ENCODE results near the gene MYT1. TPM values are rescaled to one million over a fixed set of nuclear protein-coding genes. Genes with fewer than 3 reads are reported as not detected.

MYT1 gene
- total RNA-seq, 1 donor from 2014 or later, result not detected

DNA sequence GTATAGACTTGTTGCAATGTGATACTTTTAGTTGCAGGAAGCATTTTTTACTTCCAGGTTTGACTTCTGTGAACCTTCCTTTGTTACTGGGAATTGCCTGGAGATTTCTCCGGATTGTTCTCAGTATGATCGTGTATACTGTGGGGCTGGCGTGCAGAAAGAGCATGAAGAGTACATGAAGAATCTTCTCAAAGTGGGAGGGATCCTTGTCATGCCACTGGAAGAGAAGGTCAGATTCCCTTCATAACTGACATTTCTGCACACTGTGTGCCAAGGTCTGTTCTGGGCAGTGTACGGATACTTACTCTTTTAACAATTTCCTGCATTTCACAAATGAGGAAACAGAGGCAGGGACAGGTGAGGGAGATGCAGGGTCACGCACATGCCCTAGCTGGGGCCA, 100.9 kb downstream of the MYT1 start:
- Histone ChIP-seq H3K27ac (no peak overlapping the region), H3K36me3 (peaks cover 0 to 23% of the 10 kb centered on the region in 2 donors), H3K9me3 (no peaks in the 10 kb centered on the region), H3K4me1 (peaks cover 0 to 9% of the 10 kb centered on the region in 2 donors), H3K4me3 (no peak overlapping the region), H3K27me3 (no peaks in the 10 kb centered on the region)
- intact Hi-C loops (cut with DNase I), result no loop called here
- TF ChIP-seq, protein P1, sequence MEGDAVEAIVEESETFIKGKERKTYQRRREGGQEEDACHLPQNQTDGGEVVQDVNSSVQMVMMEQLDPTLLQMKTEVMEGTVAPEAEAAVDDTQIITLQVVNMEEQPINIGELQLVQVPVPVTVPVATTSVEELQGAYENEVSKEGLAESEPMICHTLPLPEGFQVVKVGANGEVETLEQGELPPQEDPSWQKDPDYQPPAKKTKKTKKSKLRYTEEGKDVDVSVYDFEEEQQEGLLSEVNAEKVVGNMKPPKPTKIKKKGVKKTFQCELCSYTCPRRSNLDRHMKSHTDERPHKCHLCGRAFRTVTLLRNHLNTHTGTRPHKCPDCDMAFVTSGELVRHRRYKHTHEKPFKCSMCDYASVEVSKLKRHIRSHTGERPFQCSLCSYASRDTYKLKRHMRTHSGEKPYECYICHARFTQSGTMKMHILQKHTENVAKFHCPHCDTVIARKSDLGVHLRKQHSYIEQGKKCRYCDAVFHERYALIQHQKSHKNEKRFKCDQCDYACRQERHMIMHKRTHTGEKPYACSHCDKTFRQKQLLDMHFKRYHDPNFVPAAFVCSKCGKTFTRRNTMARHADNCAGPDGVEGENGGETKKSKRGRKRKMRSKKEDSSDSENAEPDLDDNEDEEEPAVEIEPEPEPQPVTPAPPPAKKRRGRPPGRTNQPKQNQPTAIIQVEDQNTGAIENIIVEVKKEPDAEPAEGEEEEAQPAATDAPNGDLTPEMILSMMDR (IDR thresholded peaks at IDR 0.05), result no peak
- no peak for DNase-seq (ENCODE audit: low spot score in 2 of 2)

DNA sequence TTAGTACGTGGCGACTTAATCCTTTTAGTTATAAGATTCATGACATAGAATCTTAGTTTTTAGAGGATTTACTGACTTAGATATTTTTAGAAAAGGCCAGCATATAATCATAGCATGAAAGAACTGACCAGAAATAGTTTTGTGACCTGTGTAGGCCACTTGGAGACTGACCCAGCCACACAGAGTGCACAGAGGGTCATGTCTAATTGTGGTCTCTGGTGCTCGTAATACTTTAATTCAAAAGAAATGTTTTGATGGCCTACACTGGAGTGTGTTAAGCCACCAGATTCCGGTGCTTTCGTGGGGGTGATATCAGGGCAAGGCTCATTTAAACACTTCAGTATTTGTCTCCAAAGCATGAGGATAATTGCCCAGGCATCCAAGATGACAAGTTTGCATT, 102.7 kb downstream of the MYT1 start:
- no peak for DNase-seq (ENCODE audit: low spot score in 2 of 2)
- TF ChIP-seq, protein P1 (IDR thresholded peaks at IDR 0.05), result no peak
- Histone ChIP-seq H3K36me3 (peaks cover 0 to 30% of the 10 kb centered on the region in 2 donors), H3K27me3 (no peaks in the 10 kb centered on the region), H3K4me1 (no peaks in the 10 kb centered on the region), H3K27ac (no peak overlapping the region), H3K4me3 (no peak overlapping the region), H3K9me3 (no peaks in the 10 kb centered on the region)
- intact Hi-C loops (cut with DNase I), result no loop called here

DNA sequence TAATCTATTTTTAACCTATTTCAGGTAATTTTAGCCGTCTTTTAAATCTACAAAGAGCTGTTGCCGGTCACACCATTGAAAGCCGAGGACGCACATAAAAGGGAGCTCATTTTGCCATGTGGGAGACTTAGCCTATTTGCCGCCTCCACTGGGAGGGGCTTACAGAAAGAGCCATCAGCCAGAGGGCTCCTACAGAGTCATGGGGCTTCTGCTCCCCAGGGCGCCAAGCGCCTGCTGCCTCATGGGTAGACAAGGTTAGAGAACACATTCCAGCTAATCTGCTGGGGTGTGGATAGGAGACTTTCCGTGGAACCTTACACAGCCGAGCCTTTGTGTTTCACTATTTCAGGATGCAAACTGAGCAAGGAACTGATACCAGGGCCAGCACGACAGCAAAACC, 103.9 kb downstream of the MYT1 start:
- TF ChIP-seq, protein P1 (IDR thresholded peaks at IDR 0.05), result no peak
- Histone ChIP-seq H3K9me3 (no peaks in the 10 kb centered on the region), H3K27me3 (no peaks in the 10 kb centered on the region), H3K27ac (no peak overlapping the region), H3K36me3 (peaks cover 5 to 34% of the 10 kb centered on the region in 2 donors), H3K4me1 (no peaks in the 10 kb centered on the region), H3K4me3 (no peak overlapping the region)
- no peak for DNase-seq (ENCODE audit: low spot score in 2 of 2)
- intact Hi-C loops (cut with DNase I), result no loop called here

DNA sequence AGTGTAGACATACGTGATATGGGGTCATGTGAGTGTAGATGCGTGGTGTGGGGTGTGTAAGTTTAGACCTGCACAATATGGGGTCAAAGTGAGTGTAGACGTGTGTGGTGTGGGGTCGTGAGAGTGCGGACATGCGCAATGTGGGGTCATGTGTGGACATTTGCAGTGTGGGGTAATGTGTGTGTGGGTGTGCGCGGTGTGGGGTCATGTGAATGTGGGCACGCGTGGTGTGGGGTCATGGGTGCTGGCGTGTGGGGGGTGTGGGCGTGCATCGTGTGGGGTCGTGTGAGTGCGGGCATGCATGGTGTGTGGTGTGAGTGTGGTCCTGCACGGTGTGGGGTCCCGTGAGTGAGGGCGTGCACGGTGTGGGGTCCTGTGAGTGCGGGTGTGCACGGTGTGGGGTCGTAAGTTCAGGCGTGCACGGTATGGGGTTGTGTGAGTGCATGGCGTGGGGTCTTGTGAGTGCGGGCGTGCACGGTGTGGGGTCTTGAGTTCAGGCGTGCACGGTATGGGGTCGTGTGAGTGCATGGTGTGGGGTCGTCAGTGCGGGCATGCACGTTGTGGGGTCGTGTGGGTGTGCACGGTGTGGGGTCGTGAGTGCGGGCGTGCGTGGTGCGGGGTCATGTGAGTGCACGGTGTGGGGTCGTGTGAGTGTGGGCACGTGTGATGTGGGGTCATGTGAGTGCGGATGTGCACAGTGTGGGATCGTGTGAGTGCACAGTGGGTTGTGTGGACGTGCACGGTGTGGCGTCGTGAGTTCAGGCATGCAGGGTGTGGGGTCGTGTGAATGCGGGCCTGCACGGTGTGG, 105.6 kb downstream of the MYT1 start:
- H3K4me3 ChIP-seq, result no peak overlapping the region
- peaks cover 11 to 41% of the 10 kb centered on the region in 2 donors for H3K36me3 ChIP-seq
- H3K9me3 ChIP-seq, result no peaks in the 10 kb centered on the region
- TF ChIP-seq, protein P1 (IDR thresholded peaks at IDR 0.05), result no peak
- no peaks in the 10 kb centered on the region for H3K4me1 ChIP-seq
- intact Hi-C loops (cut with DNase I), result no loop called here
- H3K27ac ChIP-seq, result no peak overlapping the region
- DNase-seq (ENCODE audit: low spot score in 2 of 2), result peak in 1 of 2 donors; percentile 61
- H3K27me3 ChIP-seq, result no peaks in the 10 kb centered on the region

DNA sequence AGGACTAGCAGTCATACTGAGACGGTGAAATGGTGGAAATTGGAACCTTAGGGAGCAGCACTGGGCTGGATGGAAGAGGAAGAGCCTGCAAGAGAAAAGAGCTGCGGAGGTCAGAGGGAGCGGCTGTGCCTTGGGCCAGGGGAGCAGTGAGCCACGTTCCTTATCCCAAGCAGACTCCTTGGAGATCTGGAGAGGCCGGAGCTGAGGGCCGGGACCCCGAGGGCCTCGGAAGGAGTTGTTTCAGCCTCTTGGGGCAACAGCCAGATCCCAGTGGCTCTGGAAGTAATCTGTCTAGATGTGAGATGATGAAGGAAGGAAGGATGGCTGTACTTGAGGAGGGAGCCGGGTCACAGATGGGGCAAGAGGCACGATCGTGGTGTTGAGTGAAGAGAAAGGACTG, 107.4 kb downstream of the MYT1 start:
- Histone ChIP-seq H3K36me3 (peaks cover 11 to 39% of the 10 kb centered on the region in 2 donors), H3K4me3 (no peak overlapping the region), H3K9me3 (no peaks in the 10 kb centered on the region), H3K27me3 (no peaks in the 10 kb centered on the region), H3K4me1 (no peaks in the 10 kb centered on the region), H3K27ac (no peak overlapping the region)
- intact Hi-C loops (cut with DNase I), result no loop called here
- TF ChIP-seq, protein P1 (IDR thresholded peaks at IDR 0.05), result no peak
- no peak for DNase-seq (ENCODE audit: low spot score in 2 of 2)

All from ascending aorta (tissue), 2 donors.